Ovary (tissue), 9 donors: Measurements from ENCODE around the gene BABAM2. TPM values are rescaled to one million over a fixed set of nuclear protein-coding genes. Genes with fewer than 3 reads are reported as not detected.

Experiments
- DNase-seq, 5 donors: peaks; one replicate each; pipeline ENCODE4 v3.0.0-alpha.2; 2019 to 2020
- H3K27ac ChIP-seq, 2 donors: fragments of 200-600 bp; one replicate each; pipeline versions ENCODE4 v1.5.1 to v1.8.0; 2019 to 2022
- H3K27me3 ChIP-seq: fragments of 200-600 bp; one replicate; pipeline ENCODE4 v1.8.0; 2022
- H3K36me3 ChIP-seq: fragments of 200-600 bp; sonication (generic); one replicate; pipeline ENCODE4 v1.5.1; 2019
- H3K4me1 ChIP-seq: one replicate; pipeline ENCODE4 v1.8.1; 2013; ENCODE audit warnings: mild to moderate bottlenecking, moderate library complexity; ENCODE audit not compliant: insufficient read depth
- H3K4me3 ChIP-seq: fragments of 200-600 bp; sonication (generic); one replicate; pipeline ENCODE4 v1.5.1; 2017
- H3K9me3 ChIP-seq, 2 donors: fragments of 200-600 bp in 1 of 2; sonication (generic) in 1 of 2; one replicate each; pipeline versions ENCODE4 v1.5.1 to v1.8.1; 2013 to 2019; ENCODE audit warnings: mild to moderate bottlenecking in 1 of 2, moderate library complexity in 1 of 2
- EP300 ChIP-seq: sonication (generic); formaldehyde crosslinking; IDR thresholded peaks from one replicate; pipeline ENCODE4 v1.6.1; 2017; ENCODE audit warnings: antibody characterized with exemption
- POLR2A ChIP-seq: fragments of 450-650 bp; IDR thresholded peaks from one replicate; pipeline ENCODE4 v1.6.1; 2017; ENCODE audit warnings: antibody characterized with exemption, mild to moderate bottlenecking, moderate library complexity
- WGBS, 3 donors: extraction: QIAGEN DNeasy Blood & Tissue Kit in 1 of 3; methylation state at CpG; one replicate each; pipeline versions ENCODE4 v1.1.5 to v1.1.7; 2013 to 2017; 5-methylcytosine and 5-hydroxymethylcytosine counted together
- intact Hi-C, 4 donors: fragments of 100-400 bp; cut with DNase I; formaldehyde crosslinking; loops; one replicate each; pipeline versions ENCODE4 v1.11.0 to v1.15.1; 2022 to 2023
- polyA plus RNA-seq, 2 donors: library from polyadenylated mRNA; stranded (reverse); fragments of 200-250 nt in 1 of 2; fragments of 350-450 nt in 1 of 2; fragmentation: Illumina TruSeq in 1 of 2; extraction: RNeasy Lipid Tissue Mini Kit (QIAGEN cat#74804) in 1 of 2; gene quantifications; one replicate each; pipeline ENCODE4 v1.2.3, GENCODE V29; 2013 to 2014
- total RNA-seq, 7 donors: library from RNA; depleted of rRNA in 2 of 7; stranded (reverse); fragments of >200 nt in 2 of 7; fragmentation: NEBNext Ultra II Directional in 3 of 7; extraction: Animal tissue kit (Norgen Biotek cat#: 25700) in 3 of 7; gene quantifications; one replicate each; pipeline versions ENCODE4 v1.1.0 to v1.2.4, GENCODE V29; 2016 to 2023
- TF ChIP-seq, protein P1 (sequence below), 3 donors: fragments of 450-650 bp in 2 of 3; fragments of 200-600 bp in 1 of 3; IDR thresholded peaks; one replicate each; pipeline versions ENCODE4 v1.5.1 to v1.8.0; 2016 to 2022; ENCODE audit warnings: antibody characterized with exemption in 3 of 3, mild to moderate bottlenecking in 1 of 3
- donor health status: DM: no; HTN: no; CAD: no; lungs with moderate emphysema.
- donor health status: DM: no; HTN: no; CAD: no.
- donor health status: Bipolar disorder and iron deficiency.
- donor health status: DM: yes; HTN: yes; CAD: no.
- donor health status: DM: no; HTN: no; CAD: no.
- donor health status: DM: yes; HTN: yes; CAD: no.

BABAM2 gene
- total and polyA plus RNA-seq, 9 donors, result 22.0 to 96.7 (median 46.8) TPM

DNA sequence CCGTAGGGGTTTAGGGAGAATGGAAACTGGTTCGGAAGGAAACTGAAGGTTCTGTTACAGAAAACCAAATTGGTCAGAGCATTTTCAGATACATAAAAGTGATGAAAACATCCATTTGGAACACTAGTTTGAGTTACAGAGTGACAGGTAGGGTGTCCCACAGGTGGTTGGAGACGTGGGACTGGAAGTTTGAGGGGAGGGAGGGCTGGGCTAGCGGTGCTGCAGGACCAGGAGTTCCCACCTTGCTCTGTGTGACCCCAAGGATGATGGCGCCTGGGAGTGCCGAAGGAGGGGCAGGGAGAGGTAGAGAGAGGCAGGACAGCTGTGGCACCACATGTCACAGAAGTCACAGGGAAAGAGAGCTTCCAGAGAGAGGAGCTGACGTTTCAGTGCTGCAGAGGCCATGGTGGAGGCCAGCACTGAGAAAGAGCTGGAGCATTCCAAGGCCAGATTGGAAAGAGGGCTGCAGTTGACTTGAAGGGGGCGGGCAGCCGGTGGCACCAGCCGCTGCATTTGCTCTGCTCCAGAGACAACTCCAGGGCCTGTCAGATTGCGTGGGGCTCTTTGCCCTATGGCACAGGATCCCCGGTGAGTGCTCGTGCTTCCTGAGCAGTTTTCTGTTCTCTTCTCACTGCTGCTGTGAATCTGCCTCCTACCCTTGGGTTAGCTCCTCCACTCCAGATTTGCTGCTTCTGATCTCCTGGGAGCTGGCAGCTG lies 445.9 kb downstream of the BABAM2 start:
- H3K4me1 ChIP-seq, result peaks cover 21% of the 10 kb centered on the region
- no peaks in the 10 kb centered on the region for H3K9me3 ChIP-seq
- H3K27me3 ChIP-seq, result no peaks in the 10 kb centered on the region
- WGBS, 3 donors, result 82 to 87% (median 87%) methylated on average over 13 of the region's 13 CpGs
- TF ChIP-seq, protein P1, sequence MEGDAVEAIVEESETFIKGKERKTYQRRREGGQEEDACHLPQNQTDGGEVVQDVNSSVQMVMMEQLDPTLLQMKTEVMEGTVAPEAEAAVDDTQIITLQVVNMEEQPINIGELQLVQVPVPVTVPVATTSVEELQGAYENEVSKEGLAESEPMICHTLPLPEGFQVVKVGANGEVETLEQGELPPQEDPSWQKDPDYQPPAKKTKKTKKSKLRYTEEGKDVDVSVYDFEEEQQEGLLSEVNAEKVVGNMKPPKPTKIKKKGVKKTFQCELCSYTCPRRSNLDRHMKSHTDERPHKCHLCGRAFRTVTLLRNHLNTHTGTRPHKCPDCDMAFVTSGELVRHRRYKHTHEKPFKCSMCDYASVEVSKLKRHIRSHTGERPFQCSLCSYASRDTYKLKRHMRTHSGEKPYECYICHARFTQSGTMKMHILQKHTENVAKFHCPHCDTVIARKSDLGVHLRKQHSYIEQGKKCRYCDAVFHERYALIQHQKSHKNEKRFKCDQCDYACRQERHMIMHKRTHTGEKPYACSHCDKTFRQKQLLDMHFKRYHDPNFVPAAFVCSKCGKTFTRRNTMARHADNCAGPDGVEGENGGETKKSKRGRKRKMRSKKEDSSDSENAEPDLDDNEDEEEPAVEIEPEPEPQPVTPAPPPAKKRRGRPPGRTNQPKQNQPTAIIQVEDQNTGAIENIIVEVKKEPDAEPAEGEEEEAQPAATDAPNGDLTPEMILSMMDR (IDR thresholded peaks at IDR 0.05), result no peak
- H3K36me3 ChIP-seq, result no peaks in the 10 kb centered on the region
- H3K4me3 ChIP-seq, result no peak overlapping the region
- DNase-seq, result peak in 2 of 5 donors; percentile 17 to 22
- intact Hi-C loops, result loop anchor here in 1 of 4 donors (5.0 to 10.0 kb wide), 2 partner anchors 52 to 379 kb away; no protein-coding TSS in a partner anchor
- H3K27ac ChIP-seq, result no peak overlapping the region

DNA sequence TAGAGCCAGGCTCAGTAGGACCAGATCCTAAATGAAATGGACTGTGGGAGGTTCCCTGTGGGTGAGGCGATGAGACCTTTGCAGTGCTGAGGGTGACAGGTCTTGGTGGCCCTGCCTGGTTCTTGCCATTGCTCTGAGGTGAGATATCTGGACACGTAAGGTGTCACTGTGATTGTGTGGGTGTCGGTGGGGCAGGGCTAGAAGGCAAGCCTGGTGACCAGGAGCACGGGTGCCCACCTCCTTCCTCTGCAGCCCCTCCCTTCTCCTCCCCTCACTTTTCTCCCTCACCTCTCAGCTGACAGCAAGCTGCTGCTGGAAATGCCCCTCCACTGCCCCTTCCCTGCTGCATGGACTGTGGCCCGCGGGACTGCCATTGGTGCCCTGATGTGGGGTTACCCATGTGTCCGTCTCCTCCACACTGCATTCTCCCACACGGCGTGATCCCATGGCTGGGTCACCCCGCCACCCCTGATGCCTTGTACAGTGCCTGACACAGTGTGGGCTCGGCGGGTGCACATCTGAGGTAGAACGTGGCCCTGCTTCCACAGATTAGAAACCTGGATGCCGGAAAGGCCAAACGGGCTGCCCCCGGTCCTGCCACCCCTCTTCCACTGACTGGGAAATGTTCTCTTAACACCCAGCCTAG lies 446.6 kb downstream of the BABAM2 start:
- TF ChIP-seq EP300, result no peak
- TF ChIP-seq POLR2A, result no peak
- TF ChIP-seq, protein P1 (IDR thresholded peaks at IDR 0.05), result no peak
- Histone ChIP-seq H3K9me3 (no peaks in the 10 kb centered on the region), H3K4me1 (peaks cover 21% of the 10 kb centered on the region), H3K27ac (peak overlapping the region in 1 of 2 donors; percentile 14), H3K27me3 (no peaks in the 10 kb centered on the region), H3K4me3 (no peak overlapping the region), H3K36me3 (no peaks in the 10 kb centered on the region)
- WGBS, 3 donors, result 88 to 89% (median 88%) methylated on average over 16 of the region's 16 CpGs
- DNase-seq, result peak in 2 of 5 donors; percentile 31
- intact Hi-C loops, result loop anchor here in 1 of 4 donors (5.0 to 10.0 kb wide), 2 partner anchors 52 to 380 kb away; no protein-coding TSS in a partner anchor

- TF ChIP-seq POLR2A, result no peak
- peak; percentile 54 for TF ChIP-seq EP300
- Histone ChIP-seq H3K27me3 (no peaks in the 10 kb centered on the region), H3K4me1 (peaks cover 21% of the 10 kb centered on the region), H3K36me3 (no peaks in the 10 kb centered on the region), H3K9me3 (no peaks in the 10 kb centered on the region), H3K4me3 (no peak overlapping the region), H3K27ac (peak overlapping the region; percentile 30 to 44)
- intact Hi-C loops, result loop anchor here in 1 of 4 donors (5.0 to 10.0 kb wide), 2 partner anchors 53 to 381 kb away; no protein-coding TSS in a partner anchor
- 18 to 20% (median 19%) methylated on average over 14 of the region's 14 CpGs for WGBS, 3 donors
- DNase-seq, result peak; percentile 64 to 80 (median 72)
Observed at GRCh38 chr2:28338046-28338817, 447.7 kb downstream of the BABAM2 start.

DNA sequence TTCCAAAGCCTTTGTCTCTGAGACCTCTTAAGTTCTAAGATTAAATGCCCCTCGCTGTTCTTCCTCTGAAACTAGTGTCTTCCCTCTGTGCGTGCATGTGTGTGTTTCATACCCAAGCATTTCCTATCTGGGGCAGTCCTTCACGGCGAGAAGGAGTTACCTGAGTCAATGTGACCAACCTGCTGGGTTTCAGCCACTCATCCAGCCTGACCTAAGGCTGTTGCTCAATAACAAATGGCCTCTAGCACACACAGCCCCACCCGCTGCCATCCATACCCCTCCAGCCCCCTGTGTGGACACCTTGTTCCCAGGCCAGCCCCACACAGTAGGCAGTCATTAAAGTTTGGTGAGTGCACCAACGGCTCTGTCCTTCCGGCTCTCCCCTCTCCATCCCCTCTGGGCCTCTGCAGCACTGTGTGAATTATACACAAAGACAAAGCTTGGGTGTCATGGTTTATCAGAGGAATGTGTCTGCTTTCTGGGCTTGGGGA lies 448.3 kb downstream of the BABAM2 start:
- WGBS, 3 donors, result 82 to 85% (median 84%) methylated on average over 7 of the region's 7 CpGs
- peak in 1 of 5 donors; percentile 38 for DNase-seq
- Histone ChIP-seq H3K9me3 (no peaks in the 10 kb centered on the region), H3K36me3 (no peaks in the 10 kb centered on the region), H3K4me1 (peaks cover 21% of the 10 kb centered on the region), H3K4me3 (no peak overlapping the region), H3K27ac (peak overlapping the region in 1 of 2 donors; percentile 44), H3K27me3 (no peaks in the 10 kb centered on the region)
- intact Hi-C loops, result loop anchor here in 1 of 4 donors (5.0 to 10.0 kb wide), 2 partner anchors 54 to 382 kb away; no protein-coding TSS in a partner anchor
- TF ChIP-seq POLR2A (no peak), EP300 (no peak)
- TF ChIP-seq, protein P1 (IDR thresholded peaks at IDR 0.05), result no peak
